Measurements from ENCODE around the gene LRBA.

The LRBA gene

GRCh38 chr4:150782311-150782710 lies 232.8 kb downstream of the LRBA start:
- no peaks in the 10 kb centered on the region for H3K27me3 Mint-ChIP-seq (ENCODE audit: low read depth)
- H3K4me3 Mint-ChIP-seq: no peak overlapping the region
- no peak overlapping the region for H3K27ac Mint-ChIP-seq
- no peaks in the 10 kb centered on the region for H3K36me3 Mint-ChIP-seq (ENCODE audit: low read depth)
- no peaks in the 10 kb centered on the region for H3K9me3 Mint-ChIP-seq
- no peaks in the 10 kb centered on the region for H3K4me1 Mint-ChIP-seq (ENCODE audit: low read depth)

- Mint-ChIP-seq H3K27me3 (ENCODE audit: low read depth) (no peaks in the 10 kb centered on the region), H3K9me3 (no peaks in the 10 kb centered on the region), H3K27ac (no peak overlapping the region), H3K36me3 (ENCODE audit: low read depth) (peaks cover under 1% of the 10 kb centered on the region), H3K4me1 (ENCODE audit: low read depth) (no peaks in the 10 kb centered on the region), H3K4me3 (no peak overlapping the region)
These were observed 233.9 kb downstream of the LRBA start for GRCh38 chr4:150781191-150781590.

DNA sequence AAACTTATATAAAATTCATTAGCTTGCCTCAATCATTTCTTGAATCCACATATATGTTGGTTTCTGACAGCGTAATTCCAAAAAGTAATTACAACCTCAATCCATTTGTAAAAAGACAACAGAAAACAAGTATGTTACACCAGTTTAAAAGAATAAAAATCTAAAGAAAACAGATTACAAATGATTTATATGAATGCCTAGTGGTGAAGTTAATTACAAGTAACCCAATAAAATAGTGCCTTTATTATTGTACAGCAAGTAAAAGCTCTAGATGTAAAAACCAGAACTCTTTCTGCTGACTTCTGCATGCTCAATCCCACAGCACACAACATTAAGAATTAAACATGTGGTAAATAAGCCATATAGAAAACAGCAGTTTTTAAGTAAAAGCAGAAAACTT lies 235.4 kb downstream of the LRBA start:
- H3K4me3 Mint-ChIP-seq: no peak overlapping the region
- no peak overlapping the region for H3K27ac Mint-ChIP-seq
- H3K9me3 Mint-ChIP-seq: no peaks in the 10 kb centered on the region
- no peaks in the 10 kb centered on the region for H3K27me3 Mint-ChIP-seq (ENCODE audit: low read depth)
- H3K36me3 Mint-ChIP-seq (ENCODE audit: low read depth): peaks cover 1% of the 10 kb centered on the region
- no peaks in the 10 kb centered on the region for H3K4me1 Mint-ChIP-seq (ENCODE audit: low read depth)

DNA sequence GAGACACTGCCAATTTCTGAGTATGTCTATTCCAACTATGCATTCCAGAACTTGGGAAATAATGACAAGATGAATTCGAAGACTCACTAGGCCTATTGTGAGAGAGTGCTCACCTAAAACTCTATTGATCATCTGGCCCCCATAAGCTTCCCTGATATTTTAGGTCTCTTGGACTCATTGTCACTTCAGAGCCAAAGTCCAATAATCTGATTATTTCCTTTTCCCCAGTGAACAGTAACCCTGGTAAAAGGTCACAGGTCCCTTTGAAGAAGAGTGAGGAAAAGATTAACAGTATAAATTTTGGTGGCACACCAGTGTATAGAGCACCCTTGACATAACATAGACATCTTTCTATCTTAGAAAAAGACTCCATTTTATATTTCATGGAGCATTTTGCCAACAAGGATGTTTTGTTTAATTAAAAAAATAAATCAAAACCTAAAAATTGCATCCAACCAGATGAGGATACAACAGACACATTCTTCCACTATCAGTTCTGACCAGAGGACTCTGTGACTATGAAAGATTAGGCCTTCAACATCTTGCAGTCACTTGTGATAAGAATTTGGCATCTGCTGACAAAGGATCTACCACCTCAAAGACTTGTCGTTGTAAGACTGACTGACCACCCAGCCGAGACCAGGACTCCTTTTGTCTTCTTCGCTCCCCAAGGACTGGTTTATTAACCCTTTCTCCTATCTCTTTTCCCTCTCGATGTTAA lies 241.2 kb downstream of the LRBA start:
- H3K27me3 Mint-ChIP-seq (ENCODE audit: low read depth): no peaks in the 10 kb centered on the region
- peaks cover 5% of the 10 kb centered on the region for H3K36me3 Mint-ChIP-seq (ENCODE audit: low read depth)
- H3K9me3 Mint-ChIP-seq: no peaks in the 10 kb centered on the region
- no peak overlapping the region for H3K4me3 Mint-ChIP-seq
- peaks cover 2% of the 10 kb centered on the region for H3K4me1 Mint-ChIP-seq (ENCODE audit: low read depth)
- H3K27ac Mint-ChIP-seq: no peak overlapping the region

DNA sequence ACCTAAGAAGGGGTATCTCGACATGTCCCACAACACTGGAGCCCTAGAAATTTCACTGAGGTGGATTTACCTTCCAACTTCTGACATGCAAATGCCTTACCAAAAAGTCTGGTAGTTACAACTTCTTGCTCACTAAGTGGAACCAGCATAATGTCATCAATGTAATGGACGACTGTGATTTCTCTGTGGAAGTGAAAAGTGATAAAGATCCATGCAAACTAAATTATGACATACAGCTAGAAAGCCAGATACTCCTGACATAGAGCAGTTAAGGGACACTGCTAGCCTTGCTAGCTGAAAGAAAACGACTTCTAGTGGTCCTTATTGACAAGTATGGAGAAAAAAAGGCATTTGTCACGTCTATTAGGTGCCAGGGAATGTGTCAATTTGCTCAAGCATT lies 242.1 kb downstream of the LRBA start:
- H3K36me3 Mint-ChIP-seq (ENCODE audit: low read depth): peaks cover 5% of the 10 kb centered on the region
- no peak overlapping the region for H3K4me3 Mint-ChIP-seq
- H3K27ac Mint-ChIP-seq: no peak overlapping the region
- peaks cover 2% of the 10 kb centered on the region for H3K4me1 Mint-ChIP-seq (ENCODE audit: low read depth)
- H3K27me3 Mint-ChIP-seq (ENCODE audit: low read depth): no peaks in the 10 kb centered on the region
- H3K9me3 Mint-ChIP-seq: no peaks in the 10 kb centered on the region

GRCh38 chr4:150771382-150771781 lies 243.7 kb downstream of the LRBA start:
- H3K4me1 Mint-ChIP-seq (ENCODE audit: low read depth): peaks cover 2% of the 10 kb centered on the region
- H3K9me3 Mint-ChIP-seq: no peaks in the 10 kb centered on the region
- no peak overlapping the region for H3K27ac Mint-ChIP-seq

DNA sequence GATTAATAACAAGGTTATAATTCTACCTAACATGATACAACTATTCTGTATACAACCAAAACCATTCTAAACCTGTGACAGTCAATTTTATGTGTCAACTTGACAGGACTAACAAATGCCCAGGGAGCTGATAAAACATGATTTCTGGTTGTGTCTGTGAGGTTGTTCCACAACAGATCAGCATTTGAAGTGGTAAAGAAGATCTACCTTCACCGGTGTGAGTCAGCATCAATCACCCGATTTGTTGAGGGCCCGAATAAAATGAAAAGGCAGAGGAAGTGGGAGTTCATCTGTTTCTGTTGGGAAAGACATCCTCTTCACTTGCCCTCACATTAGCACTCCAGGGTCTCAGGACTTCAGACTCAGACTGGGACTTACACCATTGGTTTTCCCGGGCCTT lies 245.2 kb downstream of the LRBA start:
- Mint-ChIP-seq H3K4me3 (no peak overlapping the region), H3K27ac (no peak overlapping the region), H3K27me3 (ENCODE audit: low read depth) (no peaks in the 10 kb centered on the region), H3K4me1 (ENCODE audit: low read depth) (peaks cover 2% of the 10 kb centered on the region), H3K9me3 (no peaks in the 10 kb centered on the region), H3K36me3 (ENCODE audit: low read depth) (peaks cover 4% of the 10 kb centered on the region)

More at GRCh38 chr4:150771382-150771781, 243.7 kb downstream of the LRBA start:
- no peak overlapping the region for H3K4me3 Mint-ChIP-seq
- H3K27me3 Mint-ChIP-seq (ENCODE audit: low read depth): no peaks in the 10 kb centered on the region
- H3K36me3 Mint-ChIP-seq (ENCODE audit: low read depth): peaks cover 5% of the 10 kb centered on the region

- peaks cover 2% of the 10 kb centered on the region for H3K4me1 Mint-ChIP-seq (ENCODE audit: low read depth)
- no peaks in the 10 kb centered on the region for H3K9me3 Mint-ChIP-seq
- no peak overlapping the region for H3K4me3 Mint-ChIP-seq
- H3K27me3 Mint-ChIP-seq (ENCODE audit: low read depth): no peaks in the 10 kb centered on the region
- no peak overlapping the region for H3K27ac Mint-ChIP-seq
- peaks cover 4% of the 10 kb centered on the region for H3K36me3 Mint-ChIP-seq (ENCODE audit: low read depth)
These were observed 245.8 kb downstream of the LRBA start for GRCh38 chr4:150769248-150769647.

DNA sequence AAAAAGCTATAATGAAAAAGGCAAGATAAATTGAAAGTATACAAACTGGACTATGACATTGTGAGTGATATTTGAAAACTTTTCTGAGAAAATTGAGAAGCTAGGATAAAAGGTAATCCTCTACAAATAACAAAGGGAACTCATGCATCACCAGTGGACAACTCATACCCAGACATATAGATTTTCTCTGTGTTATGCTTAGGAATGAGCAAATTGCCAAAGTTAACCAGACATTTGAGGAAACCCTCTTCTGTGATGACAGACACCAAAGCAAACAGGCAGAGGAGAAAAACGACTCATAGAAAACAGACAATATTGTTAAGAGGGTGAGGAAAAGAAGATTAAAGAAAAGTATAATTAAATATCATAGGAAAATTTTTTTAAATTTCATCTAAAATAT lies 246.6 kb downstream of the LRBA start:
- Mint-ChIP-seq H3K36me3 (ENCODE audit: low read depth) (peaks cover 4% of the 10 kb centered on the region), H3K4me1 (ENCODE audit: low read depth) (peaks cover 2% of the 10 kb centered on the region), H3K9me3 (no peaks in the 10 kb centered on the region), H3K27ac (no peak overlapping the region), H3K4me3 (no peak overlapping the region), H3K27me3 (ENCODE audit: low read depth) (no peaks in the 10 kb centered on the region)

- Mint-ChIP-seq H3K9me3 (no peaks in the 10 kb centered on the region), H3K4me3 (no peak overlapping the region), H3K27ac (no peak overlapping the region), H3K27me3 (ENCODE audit: low read depth) (no peaks in the 10 kb centered on the region), H3K4me1 (ENCODE audit: low read depth) (peaks cover 2% of the 10 kb centered on the region), H3K36me3 (ENCODE audit: low read depth) (no peaks in the 10 kb centered on the region)
These were observed 249.9 kb downstream of the LRBA start for GRCh38 chr4:150765216-150765615.

DNA sequence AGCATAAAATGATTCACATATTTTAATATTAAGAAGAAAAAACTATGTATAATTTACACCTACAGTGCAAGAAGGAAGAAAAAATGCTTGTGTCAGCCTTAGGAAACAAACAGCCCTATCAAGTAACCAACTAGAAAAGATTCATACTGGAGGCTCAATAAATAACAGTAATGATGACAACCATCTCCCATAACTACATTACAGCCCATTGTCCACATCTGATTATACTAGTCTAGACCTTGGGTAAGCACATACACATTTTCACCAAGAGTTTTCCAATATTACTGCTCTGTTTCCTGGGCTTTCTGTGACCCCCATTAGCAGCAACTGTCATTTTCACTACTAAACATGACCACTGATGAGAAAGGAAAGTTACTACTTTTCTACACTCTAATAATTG lies 263.4 kb downstream of the LRBA start:
- H3K27ac Mint-ChIP-seq: no peak overlapping the region
- peaks cover 5% of the 10 kb centered on the region for H3K36me3 Mint-ChIP-seq (ENCODE audit: low read depth)
- H3K27me3 Mint-ChIP-seq (ENCODE audit: low read depth): no peaks in the 10 kb centered on the region
- H3K4me3 Mint-ChIP-seq: no peak overlapping the region
- H3K4me1 Mint-ChIP-seq (ENCODE audit: low read depth): no peaks in the 10 kb centered on the region
- no peaks in the 10 kb centered on the region for H3K9me3 Mint-ChIP-seq

DNA sequence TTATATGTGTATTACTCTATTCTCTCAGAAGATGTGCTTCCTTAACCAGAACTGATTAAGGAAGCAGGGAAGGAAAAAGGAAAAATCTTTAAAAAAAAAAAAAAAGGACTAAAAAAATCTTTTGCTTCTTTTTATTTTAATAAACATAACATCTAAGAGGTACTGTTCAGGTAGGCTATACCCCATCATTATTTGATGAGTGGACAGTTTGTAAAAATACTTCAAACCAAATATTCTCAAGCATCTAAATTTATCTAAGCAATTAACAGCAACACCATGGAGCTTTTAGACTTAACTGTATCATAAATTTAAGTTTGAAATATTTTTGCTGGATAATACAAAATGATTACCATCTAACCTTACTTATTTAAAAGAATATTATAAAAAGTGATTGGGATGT lies 264.3 kb downstream of the LRBA start:
- Mint-ChIP-seq H3K4me3 (no peak overlapping the region), H3K4me1 (ENCODE audit: low read depth) (no peaks in the 10 kb centered on the region), H3K27me3 (ENCODE audit: low read depth) (no peaks in the 10 kb centered on the region), H3K9me3 (no peaks in the 10 kb centered on the region), H3K36me3 (ENCODE audit: low read depth) (peaks cover 5% of the 10 kb centered on the region), H3K27ac (no peak overlapping the region)

DNA sequence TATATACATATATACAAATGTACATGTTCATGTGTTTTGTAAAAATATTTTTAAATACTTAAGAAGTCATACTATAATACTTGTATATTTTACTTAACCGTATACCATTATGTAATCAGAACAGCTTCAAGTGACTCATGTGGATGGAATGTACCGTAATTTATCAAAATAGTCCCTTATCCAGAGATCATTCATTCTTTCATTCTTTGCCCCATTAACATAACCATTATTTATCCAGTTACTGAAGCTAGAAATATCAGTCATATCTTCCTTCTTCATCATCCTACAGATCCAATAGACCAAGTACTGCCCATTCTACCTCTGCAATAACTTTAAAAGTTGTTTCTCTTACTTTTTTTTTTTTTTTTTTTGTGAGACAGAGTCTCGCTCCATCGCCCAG lies 268.9 kb downstream of the LRBA start:
- no peak overlapping the region for H3K27ac Mint-ChIP-seq
- H3K36me3 Mint-ChIP-seq (ENCODE audit: low read depth): peaks cover 5% of the 10 kb centered on the region
- no peaks in the 10 kb centered on the region for H3K9me3 Mint-ChIP-seq
- no peak overlapping the region for H3K4me3 Mint-ChIP-seq
- H3K4me1 Mint-ChIP-seq (ENCODE audit: low read depth): no peaks in the 10 kb centered on the region
- H3K27me3 Mint-ChIP-seq (ENCODE audit: low read depth): no peaks in the 10 kb centered on the region

DNA sequence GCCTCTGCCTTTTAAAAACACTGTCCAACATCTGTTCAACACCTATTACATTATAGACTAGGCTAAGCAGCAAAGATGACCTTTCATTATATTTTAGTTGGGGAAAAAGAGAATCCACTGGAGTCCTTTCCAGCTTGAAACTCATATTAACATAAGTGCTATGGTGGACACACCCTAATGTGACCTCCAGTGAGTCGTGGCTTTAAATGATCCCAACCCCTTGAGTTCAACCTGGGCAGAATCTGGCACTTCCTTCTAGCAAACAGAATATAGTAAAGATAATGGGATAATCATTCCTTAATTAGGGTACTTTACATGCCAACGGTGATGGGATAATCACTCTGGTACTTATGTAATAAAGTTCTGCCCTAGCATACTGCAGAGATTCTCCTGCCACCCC lies 270.5 kb downstream of the LRBA start:
- no peak overlapping the region for H3K4me3 Mint-ChIP-seq
- peaks cover 8% of the 10 kb centered on the region for H3K36me3 Mint-ChIP-seq (ENCODE audit: low read depth)

DNA sequence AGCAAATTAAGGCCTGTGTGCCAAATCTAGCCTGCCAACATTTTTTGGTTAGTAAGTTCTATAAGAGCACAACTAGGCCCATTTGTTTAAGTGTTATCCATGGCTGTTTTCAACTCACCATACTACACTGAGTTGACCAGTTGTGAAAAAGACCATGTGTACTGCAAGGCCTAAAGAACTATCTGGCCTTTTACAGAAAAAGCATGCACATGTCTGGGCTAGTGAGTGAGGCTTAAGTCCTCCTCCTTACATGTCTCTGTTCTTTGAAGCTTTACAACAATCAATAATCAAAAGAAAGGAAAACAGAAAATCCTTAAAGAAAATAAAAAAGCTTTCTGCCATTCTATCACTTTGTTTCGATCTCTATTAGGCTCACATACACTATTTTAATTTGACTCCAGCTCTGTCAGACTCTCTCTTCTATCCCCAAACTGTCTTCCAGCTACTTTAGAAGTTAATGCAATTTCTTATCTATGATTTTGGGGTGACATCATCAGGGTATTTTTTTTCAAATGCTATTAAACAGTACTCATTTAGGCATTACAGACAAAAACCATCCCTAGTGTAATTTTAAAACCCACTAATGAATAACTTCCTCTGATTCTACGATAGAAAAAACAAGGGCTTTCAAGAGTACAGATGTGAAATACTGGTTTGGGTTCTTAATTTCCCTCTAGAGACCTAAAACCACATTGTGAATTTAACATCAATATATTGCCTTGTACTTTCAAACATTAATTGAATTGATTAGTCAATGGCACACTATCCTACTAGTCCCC lies 271.3 kb downstream of the LRBA start:
- peaks cover 8% of the 10 kb centered on the region for H3K36me3 Mint-ChIP-seq (ENCODE audit: low read depth)
- no peaks in the 10 kb centered on the region for H3K27me3 Mint-ChIP-seq (ENCODE audit: low read depth)
- no peak overlapping the region for H3K4me3 Mint-ChIP-seq
- H3K4me1 Mint-ChIP-seq (ENCODE audit: low read depth): no peaks in the 10 kb centered on the region
- H3K9me3 Mint-ChIP-seq: peaks cover 11% of the 10 kb centered on the region
- H3K27ac Mint-ChIP-seq: no peak overlapping the region

More for the DNA sequence above, 270.5 kb downstream of the LRBA start:
- H3K27ac Mint-ChIP-seq: no peak overlapping the region
- H3K4me1 Mint-ChIP-seq (ENCODE audit: low read depth): no peaks in the 10 kb centered on the region
- no peaks in the 10 kb centered on the region for H3K27me3 Mint-ChIP-seq (ENCODE audit: low read depth)
- peaks cover 11% of the 10 kb centered on the region for H3K9me3 Mint-ChIP-seq

Measured in T-helper 1 cell treated with Interleukin-12 subunit alpha and Interleukin-12 subunit beta and Interleukin-4 antibody, amounts not matched to agents 30 μg/mL and 1 μg/mL, for 36 hours (primary cell).